H1 (cell line): ENCODE results near the gene PCYT2.

Experiments
- CHD1 ChIP-seq: IDR thresholded peaks from 2 replicates; pipeline ENCODE4 v1.6.1; 2012; ENCODE audit warnings: low read depth, low read length, improper control_type of control experiment
- GABPA ChIP-seq: IDR thresholded peaks from 2 replicates; pipeline ENCODE4 v1.6.1; 2011; ENCODE audit warnings: mild to moderate bottlenecking, low read length, moderate library complexity, borderline replicate concordance; ENCODE audit not compliant: insufficient read depth
- POLR2AphosphoS5 ChIP-seq: IDR thresholded peaks from 2 replicates; pipeline ENCODE4 v1.6.1; 2011; ENCODE audit warnings: low read depth, low read length

DNA sequence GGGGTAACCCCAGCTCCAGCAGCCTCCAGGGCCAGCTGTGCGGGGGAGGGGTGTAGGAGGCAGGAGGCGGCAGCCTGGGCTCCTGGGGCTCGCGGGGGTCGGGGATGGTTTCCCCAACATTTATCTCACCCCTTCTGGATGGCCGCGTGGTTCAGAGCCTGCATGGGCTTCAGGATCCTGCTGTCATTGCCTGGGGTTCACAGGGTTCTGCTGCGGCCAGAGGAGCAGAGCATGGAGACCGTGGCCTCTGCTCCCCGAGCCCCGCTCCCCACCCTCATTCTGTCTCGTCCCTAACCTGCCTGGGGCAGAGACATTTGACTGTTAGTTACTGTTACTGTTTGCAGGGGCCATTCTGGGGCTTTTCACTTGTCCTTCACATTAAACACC lies 31.0 kb upstream of the PCYT2 start:
- TF ChIP-seq POLR2AphosphoS5 (no peak), CHD1 (no peak), GABPA (no peak)
